GM19238 (cell line): ENCODE results near the gene CLPTM1L.
"Not testable (repeated sequence)": the region's sequence is repeated elsewhere in the genome, so short reads cannot be mapped to it uniquely, and the experiment has no call there.

Source experiments
- DNase-seq: peaks from one replicate; pipeline ENCODE4 v3.0.0; 2011; ENCODE audit warnings: low spot score; ENCODE audit not compliant: insufficient read length

The CLPTM1L gene

DNA sequence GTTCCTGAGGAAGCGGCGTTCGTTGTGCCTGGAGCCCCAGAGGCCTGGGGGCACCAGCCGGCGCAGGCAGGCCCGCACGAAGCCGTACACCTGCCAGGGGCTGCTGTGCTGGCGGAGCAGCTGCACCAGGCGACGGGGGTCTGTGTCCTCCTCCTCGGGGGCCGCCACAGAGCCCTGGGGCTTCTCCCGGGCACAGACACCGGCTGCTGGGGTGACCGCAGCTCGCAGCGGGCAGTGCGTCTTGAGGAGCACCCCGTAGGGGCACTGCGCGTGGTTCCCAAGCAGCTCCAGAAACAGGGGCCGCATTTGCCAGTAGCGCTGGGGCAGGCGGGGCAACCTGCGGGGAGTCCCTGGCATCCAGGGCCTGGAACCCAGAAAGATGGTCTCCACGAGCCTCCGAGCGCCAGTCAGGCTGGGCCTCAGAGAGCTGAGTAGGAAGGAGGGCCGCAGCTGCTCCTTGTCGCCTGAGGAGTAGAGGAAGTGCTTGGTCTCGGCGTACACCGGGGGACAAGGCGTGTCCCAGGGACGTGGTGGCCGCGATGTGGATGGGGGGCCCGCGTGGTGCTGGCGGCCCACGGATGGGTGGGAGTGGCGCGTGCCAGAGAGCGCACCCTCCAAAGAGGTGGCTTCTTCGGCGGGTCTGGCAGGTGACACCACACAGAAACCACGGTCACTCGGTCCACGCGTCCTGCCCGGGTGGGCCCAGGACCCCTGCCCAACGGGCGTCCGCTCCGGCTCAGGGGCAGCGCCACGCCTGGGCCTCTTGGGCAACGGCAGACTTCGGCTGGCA is 51.3 kb downstream of the CLPTM1L start:
- no peak for DNase-seq

DNA sequence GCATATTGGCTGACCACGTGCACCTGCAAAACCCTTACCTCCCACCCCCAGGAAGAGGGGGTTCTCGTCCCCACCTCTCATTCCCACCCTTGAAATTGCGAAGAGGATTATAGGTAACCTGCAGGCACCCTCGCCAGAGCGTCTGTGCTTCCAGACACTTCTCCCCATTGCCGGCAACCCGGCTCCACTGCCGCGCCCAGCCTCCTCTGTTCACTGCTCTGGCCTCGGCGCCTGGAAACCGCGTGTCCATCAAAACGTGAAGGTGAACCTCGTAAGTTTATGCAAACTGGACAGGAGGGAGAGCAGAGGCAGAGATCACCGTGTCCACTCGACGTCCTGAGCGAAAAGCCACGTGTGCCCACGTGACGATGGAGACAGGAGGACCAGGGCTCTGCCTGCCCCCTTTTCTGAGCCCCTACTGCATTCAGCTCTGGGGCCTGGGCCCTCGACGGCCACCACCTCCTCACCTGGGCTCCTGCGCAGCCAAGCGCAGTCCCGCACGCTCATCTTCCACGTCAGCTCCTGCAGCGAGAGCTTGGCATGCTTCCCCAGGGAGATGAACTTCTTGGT is 52.0 kb downstream of the CLPTM1L start:
- DNase-seq = no peak

DNA sequence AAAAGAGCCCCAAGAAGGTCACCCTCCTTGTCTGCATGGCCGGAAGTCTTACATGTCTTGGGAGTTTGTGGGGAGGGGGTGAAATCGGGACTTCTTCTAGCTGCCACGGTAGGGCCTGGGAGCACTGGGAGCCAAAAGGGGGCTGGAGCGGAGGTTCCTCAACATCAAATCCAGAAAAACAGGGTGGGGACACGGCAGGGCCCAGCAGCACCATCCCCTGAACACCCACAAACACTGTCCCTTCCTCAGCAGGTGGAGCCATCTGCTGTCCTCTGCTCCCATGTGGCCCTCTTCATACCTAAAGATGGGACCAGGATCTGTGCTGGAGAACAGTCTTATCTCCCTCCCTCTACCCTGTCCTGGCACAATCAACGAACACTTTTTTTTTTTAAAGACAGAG is 52.8 kb downstream of the CLPTM1L start:
- no peak for DNase-seq

DNA sequence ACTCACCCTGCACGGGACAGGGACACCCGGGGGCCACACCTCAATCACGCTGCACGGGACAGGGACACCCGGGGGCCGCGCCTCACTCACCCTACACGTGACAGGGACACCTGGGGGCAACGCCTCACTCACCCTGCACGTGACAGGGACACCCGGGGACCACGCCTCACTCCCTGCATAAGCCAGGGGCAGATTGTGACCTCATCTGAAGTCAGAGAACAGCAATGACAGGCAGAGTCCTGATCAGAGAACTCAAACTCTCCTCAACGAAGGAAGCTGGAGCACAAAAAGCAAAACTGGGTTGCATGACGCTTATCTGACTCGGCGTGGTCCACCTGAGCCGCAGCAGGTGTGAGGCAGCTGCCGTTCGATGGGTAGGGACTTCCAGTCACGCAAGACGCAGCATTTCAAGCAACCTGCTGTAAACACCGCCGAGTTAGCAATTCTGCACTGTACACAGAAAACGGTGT is 53.3 kb downstream of the CLPTM1L start:
- no peak for DNase-seq

DNA sequence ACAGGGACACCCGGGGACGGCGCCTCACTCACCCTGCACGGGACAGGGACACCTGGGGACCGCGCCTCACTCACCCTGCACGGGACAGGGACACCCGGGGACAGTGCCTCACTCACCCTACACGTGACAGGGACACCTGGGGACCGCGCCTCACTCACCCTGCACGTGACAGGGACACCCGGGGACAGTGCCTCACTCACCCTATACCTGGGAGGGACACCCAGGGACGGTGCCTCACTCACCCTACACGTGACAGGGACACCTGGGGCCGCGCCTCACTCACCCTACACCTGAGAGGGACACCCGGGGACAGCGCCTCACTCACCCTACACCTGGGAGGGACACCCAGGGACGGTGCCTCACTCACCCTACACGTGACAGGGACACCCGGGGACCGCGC is 53.9 kb downstream of the CLPTM1L start:
- not testable (repeated sequence) for DNase-seq

DNA sequence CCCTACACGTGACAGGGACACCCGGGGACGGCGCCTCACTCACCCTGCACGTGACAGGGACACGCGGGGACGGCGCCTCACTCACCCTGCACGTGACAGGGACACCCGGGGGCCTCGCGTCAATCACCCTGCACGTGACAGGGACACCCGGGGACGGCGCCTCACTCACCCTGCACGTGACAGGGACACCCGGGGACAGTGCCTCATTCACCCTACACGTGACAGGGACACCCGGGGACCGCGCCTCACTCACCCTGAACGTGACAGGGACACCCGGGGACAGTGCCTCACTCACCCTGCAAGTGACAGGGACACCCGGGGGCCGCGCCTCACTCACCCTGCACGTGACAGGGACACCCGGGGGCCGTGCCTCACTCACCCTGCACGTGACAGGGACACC is 55.3 kb downstream of the CLPTM1L start:
- DNase-seq = not testable (repeated sequence)

DNA sequence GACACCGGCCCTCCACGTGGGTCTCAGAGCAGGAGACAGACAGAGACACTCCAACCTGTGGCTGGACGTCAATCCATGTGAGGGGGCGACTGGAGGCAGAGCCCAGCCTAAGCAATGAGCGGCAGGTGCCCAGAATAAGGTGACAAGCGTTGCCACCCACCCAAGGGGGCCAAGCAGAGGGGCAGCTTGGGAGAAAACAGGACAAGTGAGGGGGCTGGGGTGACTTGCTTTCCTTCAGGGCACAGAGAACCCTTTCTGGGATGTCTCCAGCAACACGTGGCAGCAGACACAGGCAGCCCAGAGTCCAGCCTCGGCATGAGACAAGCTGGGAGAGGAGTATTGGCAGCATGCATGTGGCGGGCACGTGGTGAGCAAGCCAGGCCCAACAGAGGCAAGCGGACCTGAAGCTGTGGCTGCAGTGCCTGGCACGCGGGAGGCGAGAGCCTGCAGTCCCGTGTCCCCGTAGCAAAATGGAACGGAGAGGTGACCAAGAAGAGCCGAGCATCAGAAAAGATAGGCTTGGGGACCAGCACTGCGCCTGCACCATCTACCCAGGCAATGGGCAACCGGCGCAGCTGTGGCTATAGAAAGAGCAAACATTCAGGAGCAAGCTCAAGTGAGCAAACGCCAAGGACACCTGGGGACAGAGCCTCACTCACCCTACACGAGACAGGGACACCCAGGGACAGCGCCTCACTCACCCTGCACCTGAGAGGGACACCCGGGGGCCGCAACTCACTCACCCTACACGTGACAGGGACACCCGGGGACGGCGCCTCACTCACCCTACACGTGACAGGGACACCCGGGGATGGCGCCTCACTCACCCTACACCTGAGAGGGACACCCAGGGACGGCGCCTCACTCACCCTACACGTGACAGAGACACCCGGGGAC is 56.2 kb downstream of the CLPTM1L start:
- no peak for DNase-seq

DNA sequence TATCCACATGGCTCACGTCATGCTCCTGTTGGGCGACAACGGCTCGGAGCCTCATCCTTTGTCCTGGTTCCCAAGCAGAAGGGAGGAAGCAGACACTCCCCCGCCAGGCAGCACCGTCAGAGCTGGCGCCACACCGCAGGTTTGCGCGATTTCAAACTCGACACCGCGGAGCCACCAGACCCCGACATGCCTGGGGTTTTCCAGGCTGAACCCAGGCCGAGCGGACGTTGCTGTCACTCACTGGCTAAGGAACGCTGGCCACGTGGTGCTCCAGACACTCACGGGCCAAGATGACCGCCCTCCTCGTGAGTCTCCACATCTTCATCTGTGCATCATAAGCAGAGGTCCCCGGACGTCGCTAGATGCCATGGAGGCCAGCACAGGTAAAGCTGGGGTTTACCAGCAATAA is 59.0 kb downstream of the CLPTM1L start:
- DNase-seq = no peak

DNA sequence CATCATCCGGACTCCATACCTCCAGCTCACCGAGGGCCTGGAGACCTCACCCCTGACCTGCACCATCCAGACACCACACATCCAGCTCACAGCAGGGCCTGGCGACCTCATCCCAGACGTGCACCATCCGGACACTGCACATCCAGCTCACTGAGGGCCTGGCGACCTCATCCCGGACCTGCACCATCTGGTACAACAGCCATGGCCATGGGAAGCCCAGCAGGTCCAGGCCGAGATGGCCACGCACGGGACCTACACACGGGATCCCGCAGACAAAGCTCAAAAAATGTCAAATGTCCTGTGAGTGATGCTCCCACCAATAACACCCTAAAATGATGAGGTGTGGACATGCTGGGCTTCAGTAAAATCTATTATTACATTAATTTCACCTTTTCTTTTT is 59.8 kb downstream of the CLPTM1L start:
- DNase-seq = no peak

DNA sequence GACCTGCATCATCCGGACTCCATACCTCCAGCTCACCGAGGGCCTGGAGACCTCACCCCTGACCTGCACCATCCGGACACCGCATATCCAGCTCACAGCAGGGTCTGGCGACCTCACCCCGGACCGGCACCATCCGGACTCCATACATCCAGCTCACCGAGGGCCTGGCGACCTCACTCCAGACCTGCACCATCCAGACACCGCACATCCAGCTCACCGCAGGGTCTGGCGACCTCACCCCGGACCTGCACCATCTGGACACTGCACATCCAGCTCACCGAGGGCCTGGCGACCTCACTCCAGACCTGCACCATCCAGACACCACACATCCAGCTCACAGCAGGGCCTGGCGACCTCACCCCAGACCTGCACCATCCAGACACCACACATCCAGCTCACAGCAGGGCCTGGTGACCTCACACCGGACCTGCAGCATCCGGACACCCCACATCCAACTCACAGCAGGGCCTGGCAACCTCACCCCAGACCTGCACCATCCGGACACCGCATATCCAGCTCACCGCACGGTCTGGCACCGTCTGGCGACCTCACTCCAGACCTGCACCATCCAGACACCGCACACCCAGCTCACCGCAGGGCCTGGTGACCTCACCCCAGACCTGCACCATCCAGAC is 60.4 kb downstream of the CLPTM1L start:
- not testable (repeated sequence) for DNase-seq

DNA sequence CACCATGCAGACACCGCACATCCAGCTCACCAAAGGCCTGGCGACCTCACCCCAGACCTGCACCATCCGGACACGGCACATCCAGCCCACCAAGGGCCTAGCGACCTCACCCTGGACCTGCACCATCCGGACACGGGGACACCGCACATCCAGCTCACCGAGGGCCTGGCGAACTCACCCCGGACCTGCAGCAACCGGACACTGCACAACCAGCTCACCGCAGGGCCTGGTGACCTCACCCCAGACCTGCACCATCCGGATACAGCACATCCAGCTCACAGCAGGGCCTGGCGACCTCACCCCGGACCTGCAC is 61.2 kb downstream of the CLPTM1L start:
- DNase-seq = not testable (repeated sequence)

DNA sequence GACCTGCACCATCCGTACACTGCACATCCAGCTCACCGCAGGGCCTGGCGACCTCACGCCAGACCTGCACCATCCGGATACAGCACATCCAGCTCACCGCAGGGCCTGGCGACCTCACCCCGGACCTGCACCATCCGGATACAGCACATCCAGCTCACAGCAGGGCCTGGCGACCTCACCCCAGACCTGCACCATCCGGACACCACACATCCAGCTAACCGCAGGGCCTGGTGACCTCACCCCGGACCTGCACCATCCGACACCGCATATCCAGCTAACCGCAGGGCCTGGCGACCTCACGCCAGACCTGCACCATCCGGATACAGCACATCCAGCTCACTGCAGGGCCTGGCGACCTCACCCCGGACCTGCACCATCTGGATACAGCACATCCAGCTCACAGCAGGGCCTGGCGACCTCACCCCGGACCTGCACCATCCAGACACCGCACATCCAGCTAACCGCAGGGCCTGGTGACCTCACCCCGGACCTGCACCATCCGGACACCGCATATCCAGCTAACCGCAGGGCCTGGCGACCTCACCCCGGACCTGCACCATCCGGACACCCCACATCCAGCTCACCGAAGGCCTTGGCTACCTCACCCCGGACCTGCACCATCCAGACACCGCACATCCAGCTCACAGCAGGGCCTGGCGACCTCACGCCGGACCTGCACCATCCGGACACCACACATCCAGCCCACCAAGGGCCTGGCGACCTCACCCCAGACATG is 61.7 kb downstream of the CLPTM1L start:
- DNase-seq = not testable (repeated sequence)

DNA sequence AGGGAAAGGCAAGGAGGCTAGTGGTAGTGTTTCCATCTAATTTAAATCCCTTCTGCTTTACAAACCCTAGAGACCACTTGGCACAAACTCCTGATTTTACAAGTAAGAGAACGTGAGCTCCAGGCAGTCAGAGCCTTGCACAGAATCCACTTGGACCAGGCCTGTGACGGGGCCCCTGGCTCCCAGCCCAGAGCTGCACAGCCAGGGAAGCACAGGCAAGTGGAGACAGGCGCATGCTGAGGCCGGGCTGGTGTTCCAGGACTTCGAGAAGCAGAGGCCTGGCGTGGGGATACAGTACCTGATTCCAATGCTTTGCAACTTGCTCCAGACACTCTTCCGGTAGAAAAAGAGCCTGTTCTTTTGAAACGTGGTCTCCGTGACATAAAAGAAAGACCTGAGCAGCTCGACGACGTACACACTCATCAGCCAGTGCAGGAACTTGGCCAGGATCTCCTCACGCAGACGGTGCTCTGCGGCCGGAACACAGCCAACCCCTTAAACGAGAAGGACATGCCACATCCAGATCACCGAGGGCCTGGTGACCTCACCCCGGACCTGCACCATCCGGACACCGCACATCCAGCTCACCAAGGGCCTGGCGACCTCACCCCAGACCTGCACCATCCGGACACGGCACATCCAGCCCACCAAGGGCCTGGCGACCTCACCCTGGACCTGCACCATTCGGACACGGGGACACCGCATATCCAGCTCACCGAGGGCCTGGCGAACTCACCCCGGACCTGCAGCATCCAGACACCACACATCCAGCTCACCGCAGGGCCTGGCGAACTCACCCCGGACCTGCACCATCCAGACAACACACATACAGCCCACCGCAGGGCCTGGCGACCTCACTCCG is 62.5 kb downstream of the CLPTM1L start:
- DNase-seq = no peak

DNA sequence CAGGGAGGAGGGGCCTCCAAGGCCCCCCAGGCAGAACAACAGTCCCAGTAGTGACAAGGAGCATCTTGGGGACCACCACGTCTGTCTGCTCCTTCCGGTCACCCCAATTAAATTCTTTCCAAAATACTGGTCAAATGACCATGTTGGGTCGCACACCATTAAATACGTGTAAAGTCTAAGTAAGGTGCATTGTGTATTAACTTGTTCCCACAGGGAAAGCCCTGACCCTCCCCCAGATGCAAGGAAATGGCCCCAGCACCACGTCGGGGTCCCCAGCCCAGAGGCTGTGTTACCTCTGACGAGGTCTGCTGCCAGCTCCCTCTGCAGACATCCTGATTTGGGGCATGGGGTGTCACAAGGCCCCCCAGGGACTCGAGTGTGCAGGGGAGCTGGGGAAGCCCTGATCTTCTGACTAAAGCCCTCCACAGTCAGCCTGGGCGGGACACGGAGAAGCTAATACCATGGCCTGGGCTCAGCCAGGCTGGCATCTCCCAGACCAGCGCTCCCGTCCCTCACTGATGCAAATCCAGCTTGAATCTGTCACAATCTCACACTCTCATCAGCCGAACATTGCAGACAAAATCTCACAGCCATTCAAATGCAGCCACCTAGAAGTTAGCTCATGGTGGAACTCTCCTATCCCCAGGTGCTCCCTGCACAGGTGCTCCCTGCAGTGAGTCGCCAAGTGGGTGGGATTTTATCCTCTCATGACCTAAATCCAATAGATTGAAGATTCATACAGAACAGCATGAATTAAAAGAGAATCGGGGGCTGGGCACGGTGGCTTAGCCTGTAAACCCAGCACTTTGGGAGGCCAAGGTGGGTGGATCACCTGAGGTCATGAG is 63.6 kb downstream of the CLPTM1L start:
- DNase-seq = no peak

DNA sequence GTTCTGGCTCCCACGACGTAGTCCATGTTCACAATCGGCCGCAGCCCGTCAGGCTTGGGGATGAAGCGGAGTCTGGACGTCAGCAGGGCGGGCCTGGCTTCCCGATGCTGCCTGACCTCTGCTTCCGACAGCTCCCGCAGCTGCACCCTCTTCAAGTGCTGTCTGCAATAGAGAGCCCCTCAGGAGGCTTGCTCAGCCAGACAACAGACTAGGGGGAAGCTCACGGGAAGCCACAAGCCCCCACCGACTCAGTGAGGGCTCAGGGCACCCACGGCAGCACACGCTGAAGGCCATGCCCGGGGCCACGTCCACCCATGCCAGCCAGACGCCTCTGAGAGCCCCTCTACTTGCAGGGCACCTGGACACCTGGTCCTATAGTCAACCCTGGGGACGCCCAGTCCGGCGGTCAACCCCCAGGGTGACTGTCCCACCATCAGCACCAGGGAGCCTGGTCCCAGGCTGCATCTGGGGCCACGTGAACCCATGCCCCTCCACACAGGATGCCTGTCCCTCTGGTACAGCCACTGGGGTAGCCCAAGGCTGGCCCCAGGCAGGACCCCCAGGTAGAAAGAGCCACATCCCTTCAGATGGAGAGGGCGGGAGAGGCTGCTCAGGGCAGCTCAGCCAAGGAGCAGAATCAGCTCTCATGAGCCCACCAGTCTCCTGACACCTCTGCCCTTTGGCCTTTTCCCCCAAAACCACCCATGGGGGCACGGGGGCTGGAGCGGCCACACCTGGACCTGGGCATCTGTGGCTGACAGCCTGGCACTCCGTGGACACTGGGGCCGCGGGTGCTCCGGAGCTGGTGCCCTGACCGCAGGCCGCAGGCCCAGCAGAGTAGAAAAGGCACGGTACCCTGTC is 64.5 kb downstream of the CLPTM1L start:
- DNase-seq = no peak

DNA sequence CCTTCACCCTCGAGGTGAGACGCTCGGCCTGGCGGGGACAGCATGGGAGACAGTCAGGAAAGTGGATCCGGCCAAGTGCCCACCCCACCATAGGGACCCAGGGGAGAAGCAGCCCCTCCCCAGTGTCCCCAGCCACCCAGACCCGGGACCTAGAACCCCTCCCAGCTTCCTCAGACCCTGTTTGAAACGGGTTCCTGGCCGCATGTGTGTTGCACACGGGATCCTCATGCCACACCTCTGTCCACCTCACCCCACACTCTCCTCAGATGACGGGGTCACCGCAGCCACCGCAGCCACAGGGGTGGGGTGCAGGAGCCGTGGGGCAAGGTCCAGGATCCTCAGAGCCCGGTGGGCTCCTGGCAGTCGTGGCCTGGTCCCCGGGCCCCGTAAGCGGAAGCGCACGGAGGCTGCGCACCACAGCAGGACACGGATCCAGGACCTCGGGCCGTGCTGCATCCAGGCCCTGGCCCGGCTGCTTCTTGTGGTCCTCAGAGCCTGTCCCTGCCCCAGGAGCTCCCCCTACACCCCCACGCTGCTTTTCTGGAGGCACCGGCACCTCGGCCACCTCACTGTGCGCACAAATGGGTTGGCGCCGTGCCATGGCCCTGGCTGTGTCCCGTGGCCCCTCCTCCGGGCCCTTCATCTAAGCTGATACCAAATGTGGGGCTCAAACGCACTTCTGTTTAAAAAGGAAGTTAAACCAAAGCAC is 65.3 kb downstream of the CLPTM1L start:
- DNase-seq = no peak

DNA sequence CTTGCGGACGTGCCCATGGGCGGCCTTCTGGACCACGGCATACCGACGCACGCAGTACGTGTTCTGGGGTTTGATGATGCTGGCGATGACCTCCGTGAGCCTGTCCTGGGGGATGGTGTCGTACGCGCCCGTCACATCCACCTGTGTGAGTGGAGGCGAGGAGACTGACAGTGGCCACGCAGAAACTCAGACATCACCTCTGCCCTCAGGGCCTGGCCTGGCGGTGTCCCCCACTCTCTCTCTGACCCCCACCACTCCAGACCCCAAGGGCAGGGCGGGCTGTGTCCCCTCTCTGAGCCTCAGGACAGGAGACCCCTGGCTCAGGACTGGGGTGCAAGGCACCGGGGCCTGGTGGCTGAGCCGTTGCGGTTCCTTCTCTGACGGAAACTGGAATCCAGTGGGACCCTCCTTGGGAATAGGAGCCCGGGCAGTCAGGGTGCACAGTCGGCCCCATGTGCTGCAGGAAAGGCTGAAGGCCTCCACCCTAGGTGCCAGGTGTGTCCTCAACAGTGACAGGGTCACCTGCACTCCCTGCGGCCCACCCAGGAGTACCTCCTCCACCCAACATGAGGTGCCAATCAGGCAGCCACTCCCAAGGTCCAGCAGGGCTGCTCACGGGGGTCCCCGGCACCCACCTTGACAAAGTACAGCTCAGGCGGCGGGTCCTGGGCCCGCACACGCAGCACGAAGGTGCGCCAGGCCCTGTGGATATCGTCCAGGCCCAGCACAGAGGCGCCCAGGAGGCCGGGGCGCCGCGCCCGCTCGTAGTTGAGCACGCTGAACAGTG is 66.0 kb downstream of the CLPTM1L start:
- no peak for DNase-seq
